Muscle of back (tissue), 11 donors: Measurements from ENCODE around the gene HDAC5. TPM values are rescaled to one million over a fixed set of nuclear protein-coding genes. Genes with fewer than 3 reads are reported as not detected.
A peak's percentile ranks its signal among the peaks of the same experiment; 100 is the strongest.
"Not testable (repeated sequence)": the region's sequence is repeated elsewhere in the genome, so short reads cannot be mapped to it uniquely, and the experiment has no call there.

Source experiments
- DNase-seq, 3 donors: peaks; one replicate each; pipeline versions ENCODE4 v3.0.0 to v3.0.0-alpha.2; 2013
- polyA plus RNA-seq, 10 donors: library from polyadenylated mRNA; unstranded; fragments of 120-200 nt; gene quantifications; one replicate each; pipeline ENCODE4 v1.2.1, GENCODE V29; 2013; ENCODE audit not compliant: insufficient read length in 10 of 10

The HDAC5 gene
- polyA plus RNA-seq, 10 donors, result 43.2 to 58.4 (median 52.6) TPM

DNA sequence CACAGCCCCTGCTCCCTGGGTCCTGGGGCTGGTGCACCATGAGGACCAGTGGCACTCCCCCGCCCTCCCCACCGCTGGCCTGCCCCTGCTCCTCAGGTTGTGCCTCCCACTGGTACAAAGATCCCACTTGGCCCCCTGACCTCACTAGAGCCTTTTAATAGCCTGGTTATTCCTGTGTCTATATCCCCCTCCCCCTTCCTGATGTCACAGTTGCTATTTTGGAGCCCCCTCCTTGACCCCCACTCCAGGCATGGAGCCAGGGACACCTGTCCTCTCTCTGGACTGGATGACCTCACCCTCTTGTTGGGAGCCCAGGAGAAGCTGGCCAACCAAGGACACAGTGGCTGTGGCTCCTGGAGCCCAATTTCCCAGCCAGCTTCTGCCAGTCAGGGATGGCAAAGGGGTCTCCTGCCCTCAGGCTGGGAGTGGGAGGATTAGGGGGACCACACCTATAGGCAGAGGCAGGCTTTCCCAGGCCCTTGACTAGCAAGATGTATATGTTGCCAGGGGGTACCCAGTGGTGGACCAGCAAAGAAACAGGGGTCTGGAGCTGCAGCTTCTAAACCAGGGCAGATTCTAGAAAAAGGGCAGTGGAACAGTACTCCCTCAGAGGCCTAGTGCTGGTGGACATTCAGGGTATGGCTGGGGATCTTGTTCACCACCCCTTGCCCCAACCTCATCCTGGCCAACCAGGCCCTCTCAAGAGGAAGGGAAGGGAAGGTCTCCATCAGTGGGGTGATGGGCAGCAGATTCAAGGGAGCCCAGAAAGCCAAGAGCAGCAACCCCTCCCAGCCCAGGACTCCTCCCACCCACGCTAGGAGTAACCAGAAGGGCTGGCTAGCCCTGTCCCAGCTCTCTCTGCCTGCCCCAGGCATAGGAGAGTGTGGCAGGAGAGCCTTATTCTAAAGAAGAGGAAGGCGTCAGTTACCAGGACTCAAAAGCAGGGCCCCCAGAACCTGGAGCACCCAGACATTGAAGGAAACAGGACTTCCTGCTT is 10.9 kb downstream of the HDAC5 start:
- peak; percentile 58 to 66 (median 64) for DNase-seq

DNA sequence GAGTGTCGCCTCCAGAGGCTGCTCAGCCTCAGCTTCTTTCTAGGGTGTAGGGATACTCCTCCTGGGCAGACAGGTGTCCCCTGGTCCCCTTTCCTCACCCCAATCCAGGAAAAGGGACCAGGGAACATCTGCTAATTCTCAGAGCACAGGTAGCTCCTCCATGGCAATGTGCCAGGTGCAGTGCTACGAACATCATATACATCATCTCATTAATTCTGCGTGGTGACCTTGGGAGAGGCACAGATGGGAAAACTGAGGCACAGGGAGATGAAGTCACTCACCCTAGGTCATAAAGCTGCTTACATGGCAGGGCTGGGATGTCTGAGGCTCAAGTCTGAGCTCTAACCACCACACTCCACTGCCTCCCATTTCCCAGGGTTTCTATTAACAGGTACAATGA is 11.7 kb downstream of the HDAC5 start:
- no peak for DNase-seq

DNA sequence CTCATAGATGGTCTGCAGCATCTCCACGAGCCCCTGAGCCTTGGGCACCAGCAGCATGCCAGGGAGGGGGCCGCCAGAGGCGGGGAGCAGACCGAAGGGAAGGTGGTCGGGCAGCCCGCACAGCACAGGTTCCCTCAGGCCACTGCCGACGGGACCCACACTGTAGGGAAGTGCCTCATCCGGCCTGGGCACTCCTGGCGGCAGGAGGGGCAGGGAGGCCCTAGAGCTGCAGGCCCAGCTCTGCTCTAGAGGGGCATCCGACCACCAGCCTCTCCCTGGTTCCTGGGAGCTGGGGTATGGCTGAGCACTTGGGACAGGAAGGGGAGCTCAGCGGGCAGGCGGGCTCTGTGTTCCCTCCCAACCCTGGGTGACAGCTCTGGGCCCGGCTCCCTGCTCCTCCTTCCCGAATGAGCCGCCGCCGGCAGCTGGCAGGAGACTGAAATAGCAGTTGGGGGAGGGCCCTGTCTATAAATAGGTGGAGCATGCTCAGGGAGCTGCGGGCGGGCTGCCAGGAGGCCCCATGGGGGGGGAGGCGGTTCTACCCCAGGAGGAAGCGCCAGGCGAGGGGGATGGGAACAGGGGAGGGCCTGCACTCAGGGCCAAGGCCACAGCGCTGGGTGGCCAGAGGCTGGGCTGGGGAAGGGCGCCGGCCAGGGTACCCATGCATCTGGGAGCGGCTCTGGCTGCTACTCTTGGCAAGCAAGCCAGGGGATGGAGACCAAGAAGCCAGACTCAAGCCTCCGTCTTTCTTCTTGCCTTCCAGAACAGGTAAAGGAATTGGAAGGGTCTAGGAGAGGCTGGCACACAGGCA is 12.4 kb downstream of the HDAC5 start:
- peak; percentile 93 to 96 (median 94) for DNase-seq

GRCh38 chr17:44110011-44110686 is 13.3 kb downstream of the HDAC5 start:
- DNase-seq, result no peak

- DNase-seq, result no peak
Observed at GRCh38 chr17:44109312-44109630, 14.2 kb downstream of the HDAC5 start.

- DNase-seq, result peak; percentile 53 to 80 (median 67)
Observed at GRCh38 chr17:44108440-44109311, 14.8 kb downstream of the HDAC5 start.

- DNase-seq, result no peak
Observed at GRCh38 chr17:44106801-44107200, 16.6 kb downstream of the HDAC5 start.

DNA sequence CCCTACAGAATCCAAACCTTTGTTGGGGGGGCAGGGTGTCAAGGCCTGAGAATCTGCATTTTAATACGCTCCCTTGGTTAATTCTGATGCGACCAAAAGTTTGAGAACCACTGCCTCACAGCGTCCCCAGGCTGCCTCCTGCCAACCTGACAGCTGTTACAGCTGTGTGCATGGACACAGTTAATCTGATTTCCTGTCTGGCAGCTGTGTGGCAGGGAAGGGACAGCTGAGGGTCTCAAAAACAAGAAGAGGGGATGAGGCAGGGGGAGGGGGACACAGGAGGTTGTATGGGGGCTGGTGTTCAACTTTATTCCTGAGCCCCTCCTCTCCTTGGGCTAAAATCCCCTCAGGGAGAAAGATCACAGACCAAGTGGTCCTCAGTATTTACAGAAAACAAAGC is 17.5 kb downstream of the HDAC5 start:
- peak; percentile 47 to 80 (median 51) for DNase-seq

DNA sequence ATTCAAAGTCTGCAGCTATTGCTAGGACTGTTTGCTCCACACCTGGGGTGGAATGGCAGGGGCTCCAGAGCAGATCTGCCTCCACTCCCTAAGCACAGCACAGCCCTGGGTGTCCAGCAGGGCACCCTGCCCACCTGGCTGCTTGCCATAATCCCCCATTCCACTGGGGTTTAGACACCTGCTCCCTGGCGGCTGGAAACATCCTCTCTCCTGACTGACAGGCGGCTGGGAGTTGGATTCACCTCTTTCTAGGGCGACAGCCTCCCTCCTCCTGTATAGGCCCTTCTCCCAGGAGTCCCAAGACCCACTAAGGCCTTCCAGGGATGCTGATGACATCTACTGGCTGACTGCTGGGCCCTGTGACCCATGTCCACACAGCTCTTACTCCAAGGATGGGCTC is 18.0 kb downstream of the HDAC5 start:
- no peak for DNase-seq

GRCh38 chr17:44102849-44103622 is 20.4 kb downstream of the HDAC5 start:
- DNase-seq, result no peak

DNA sequence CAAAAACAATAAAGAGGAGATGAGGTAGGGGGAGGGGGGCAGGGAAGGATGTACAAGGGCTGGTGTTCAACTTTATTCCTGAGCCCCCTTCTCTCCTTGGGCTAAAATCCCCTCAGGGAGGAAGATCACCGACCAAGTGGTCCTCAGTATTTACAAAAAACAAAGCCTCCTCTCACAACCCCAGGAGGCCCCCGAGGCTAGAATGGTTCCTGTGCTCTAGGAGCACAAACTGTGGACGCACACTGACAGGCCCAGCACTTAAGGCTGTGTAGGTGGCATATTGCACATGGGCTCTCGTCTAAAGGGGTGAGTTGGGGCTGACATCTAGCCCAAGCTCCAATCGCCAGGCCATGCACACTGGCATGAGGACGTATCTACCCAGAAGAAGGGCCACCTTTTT is 21.6 kb downstream of the HDAC5 start:
- DNase-seq, result not testable (repeated sequence)

GRCh38 chr17:44097110-44097958 is 26.1 kb downstream of the HDAC5 start:
- DNase-seq, result no peak

DNA sequence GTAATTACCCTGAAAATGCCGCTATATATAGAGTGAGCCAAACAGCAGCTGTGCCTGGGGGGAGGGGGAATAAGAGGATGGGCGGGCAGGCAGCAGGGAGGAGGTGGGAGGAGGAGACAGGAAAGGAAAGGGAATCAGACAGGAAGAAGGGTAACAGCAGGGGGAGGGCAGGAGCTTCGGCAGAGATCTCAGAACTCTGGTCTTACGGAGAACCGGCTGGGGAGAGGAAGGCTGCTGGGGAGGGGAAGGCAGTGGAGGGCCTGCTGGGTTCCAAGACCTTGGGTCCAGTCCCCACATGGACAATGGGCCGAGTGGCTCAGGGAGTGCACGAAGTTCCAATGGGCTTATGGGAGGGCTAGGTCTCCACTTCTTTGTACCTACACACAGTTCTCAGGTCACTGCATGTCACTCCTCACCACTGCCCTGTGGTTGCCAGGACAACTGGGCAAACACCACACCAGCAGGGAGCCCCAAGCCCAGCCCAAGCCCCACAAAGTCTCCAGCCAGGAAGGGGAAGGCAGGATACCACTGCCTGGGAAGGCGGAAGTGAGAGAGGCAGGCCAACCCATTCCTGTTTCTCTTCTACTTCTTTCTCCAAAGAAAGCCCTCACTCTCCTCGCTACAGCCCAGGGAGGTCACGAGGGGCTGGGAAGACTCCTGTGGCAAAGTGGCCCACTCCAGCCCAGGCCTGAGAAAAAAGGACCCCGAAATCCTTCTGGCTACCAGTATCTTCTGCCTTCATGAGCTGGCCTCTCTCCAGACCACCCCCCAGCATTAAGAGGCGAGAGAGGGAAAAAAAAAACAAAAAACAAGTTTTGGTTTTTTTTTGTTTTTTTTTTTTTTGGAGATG is 27.6 kb downstream of the HDAC5 start:
- peak; percentile 88 to 95 (median 93) for DNase-seq

- no peak for DNase-seq
Observed at GRCh38 chr17:44095388-44095646, 28.1 kb downstream of the HDAC5 start.

- no peak for DNase-seq
Observed at GRCh38 chr17:44094701-44095387, 28.6 kb downstream of the HDAC5 start.

DNA sequence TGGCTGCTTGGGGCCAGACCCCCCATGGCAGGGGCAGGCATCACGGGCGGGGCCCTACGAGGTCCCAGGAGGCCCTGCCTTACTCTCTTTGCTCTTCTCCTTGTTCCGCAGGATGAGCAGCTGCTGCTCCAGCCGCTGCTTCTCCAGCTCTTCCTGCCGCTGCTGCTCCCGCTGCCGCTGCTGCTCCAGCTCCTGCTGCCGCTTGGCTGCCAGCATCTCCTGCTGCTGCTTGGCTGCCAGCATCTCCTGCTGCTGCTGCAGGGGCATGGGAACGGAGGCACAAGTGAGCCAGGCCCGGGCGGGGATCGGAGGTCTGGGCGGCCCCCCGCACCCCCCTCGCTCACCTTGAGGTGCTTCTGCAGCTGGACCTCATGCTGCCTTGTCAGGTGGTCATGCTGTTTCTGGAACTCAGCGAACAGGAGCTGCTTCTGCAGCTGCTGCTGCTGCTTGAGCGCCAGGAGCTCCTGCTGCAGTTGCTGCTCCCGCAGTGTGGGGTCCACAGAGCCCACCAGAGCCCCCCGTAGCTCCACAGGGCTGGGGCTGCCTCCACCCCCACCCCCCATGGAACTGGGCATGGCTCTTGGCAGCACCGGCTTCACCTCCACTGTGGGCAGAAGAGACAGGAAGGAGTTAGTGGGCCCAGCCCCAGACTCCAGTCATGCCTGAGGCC is 30.1 kb downstream of the HDAC5 start:
- no peak for DNase-seq

DNA sequence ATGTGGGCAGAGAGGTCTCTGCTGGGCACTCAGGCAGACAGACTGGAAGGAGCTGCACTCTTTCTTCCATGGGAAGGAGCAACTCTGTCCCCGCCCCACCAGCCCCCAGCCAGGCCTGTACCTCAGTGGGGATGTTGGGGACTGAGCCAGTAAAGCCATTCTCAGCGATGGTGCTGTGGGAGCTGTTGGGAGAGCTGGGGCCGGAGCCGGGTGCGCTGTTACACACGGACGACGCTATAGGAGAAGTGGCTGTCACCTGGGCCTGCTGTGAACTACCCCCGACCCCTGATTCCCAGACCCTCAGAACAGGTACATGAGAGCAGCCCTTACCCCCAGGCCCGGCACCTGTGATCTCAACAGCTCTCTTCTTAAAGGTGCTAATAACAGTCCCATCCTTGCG is 31.4 kb downstream of the HDAC5 start:
- DNase-seq, result no peak
